8988T (cell line): ENCODE data around the gene RNPEPL1.

Source experiments
- DNase-seq: peaks from one replicate; pipeline ENCODE4 v3.0.0; 2011

The RNPEPL1 gene

DNA sequence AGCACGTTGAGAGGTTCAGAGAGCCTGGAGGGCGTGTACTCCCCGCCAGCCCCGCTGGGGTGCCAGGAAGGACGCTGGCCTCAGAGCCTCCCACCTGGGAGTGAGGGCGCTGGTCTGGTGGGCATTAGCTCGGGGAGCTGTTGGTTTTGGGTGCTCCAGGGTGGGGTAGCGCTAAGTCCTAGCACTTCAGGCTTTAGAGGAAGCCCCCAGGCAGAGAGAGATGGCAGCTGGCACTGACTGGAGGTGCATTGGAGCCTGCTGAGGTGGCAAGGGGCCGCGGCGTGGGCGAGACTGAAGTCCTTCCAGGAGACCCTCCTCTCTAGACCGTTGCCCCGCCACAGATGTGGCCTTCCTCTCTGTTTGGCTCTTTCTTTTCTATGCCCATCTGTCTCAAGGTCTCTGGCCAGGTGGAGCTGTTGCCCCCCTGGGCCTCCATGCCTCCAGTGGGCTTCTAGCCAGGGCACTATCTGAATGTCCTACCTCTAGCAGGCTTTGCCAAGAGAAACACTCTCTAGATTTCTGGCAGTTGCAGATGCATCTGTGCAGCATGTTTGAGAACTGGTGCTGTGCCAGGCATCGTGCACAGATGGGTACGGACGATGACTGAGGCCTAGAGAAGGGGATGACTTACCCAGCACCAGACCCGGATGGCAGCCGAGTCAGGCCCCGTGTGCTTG lies 24.9 kb downstream of the RNPEPL1 start:
- DNase-seq, result no peak

DNA sequence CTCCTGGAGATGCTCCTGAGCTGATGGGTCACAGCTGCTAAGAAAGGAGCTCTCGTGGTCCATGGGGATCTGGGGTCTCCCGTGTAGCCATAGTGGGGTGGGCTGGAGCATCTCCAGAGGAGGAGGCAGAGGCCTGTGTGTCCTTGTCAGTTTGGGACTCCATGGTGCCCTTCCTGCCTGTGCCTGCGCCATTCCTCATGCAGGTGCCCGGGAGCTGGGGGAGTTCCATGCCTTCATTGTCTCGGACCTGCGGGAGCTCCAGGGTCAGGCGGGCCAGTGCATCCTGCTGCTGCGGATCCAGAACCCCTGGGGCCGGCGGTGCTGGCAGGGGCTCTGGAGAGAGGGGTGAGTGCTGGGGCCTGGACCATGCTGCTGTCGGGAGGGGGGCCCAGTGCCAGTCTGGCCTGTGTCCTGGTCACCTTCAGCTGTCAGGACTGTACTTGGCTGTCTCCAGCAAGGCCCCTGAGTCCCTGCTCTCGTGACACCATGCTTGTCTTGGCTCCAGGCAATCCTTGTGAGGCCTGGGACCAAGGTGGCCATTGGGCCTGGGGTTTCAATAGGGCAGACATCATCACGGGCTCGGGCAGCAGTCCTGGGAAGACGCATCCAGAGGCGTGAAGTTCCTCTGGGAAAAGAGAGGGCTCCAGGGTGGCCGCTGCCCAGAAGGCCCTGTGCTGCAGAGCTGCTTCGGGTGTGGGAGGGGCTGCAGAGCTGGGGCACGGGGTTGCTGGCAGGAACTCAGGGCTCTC lies 25.6 kb downstream of the RNPEPL1 start:
- no peak for DNase-seq

- DNase-seq, result no peak
Measured at GRCh38 chr2:240594511-240595380, 26.5 kb downstream of the RNPEPL1 start.

DNA sequence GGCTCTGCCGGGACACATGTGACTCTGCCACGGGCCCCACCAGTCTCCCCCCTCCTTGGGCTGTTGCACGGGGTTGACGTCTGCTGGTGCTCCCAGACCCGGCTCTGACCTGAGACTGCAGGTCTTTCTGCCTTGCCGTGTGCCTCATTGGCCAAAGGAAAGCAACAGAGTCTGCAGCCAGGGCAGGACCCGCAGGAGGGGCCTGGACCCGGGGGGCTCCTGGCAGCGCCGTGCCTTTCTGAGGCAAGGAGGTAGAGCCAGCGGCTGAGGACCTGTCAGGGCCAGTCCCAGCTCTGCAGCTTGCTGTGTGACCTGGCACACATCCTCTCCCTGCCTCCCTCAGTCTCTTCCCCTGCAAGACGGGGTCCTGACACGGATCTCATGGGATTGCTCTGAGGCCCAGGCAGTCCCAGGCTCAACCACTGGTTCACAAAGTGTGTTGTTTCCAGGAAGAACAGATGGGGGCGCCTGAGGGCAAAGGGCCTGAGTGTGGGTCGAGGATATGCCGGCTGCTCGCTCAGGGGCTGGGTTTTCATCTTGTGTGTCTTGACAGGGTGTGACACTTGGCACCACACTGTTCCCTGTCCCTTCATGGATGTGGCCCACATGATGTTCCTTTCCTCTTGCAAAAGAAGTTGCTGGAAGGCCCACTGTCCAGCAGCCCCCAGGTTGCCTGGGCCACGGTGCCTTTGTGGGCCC lies 27.2 kb downstream of the RNPEPL1 start:
- DNase-seq, result peak; percentile 87

- DNase-seq, result no peak
Measured at GRCh38 chr2:240596080-240596460, 27.8 kb downstream of the RNPEPL1 start.

DNA sequence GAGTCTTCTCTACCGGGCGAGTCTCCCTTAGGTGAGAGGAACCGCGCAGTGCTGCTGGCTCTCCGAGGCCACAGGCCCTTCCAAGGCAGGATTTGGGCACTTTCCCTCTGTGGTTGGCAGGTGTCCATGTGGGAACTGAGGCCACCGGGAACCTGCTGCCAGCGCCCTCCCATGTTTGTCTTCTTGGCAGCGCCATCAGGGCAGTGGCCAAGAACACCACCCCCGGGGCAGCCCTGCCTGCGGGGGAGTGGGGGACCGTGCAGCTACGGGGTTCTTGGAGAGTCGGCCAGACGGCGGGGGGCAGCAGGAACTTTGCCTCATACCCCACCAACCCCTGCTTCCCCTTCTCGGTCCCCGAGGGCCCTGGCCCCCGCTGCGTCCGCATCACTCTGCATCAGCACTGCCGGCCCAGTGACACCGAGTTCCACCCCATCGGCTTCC lies 28.2 kb downstream of the RNPEPL1 start:
- DNase-seq, result no peak

- DNase-seq, result no peak
Measured at GRCh38 chr2:240597054-240597418, 28.8 kb downstream of the RNPEPL1 start.

DNA sequence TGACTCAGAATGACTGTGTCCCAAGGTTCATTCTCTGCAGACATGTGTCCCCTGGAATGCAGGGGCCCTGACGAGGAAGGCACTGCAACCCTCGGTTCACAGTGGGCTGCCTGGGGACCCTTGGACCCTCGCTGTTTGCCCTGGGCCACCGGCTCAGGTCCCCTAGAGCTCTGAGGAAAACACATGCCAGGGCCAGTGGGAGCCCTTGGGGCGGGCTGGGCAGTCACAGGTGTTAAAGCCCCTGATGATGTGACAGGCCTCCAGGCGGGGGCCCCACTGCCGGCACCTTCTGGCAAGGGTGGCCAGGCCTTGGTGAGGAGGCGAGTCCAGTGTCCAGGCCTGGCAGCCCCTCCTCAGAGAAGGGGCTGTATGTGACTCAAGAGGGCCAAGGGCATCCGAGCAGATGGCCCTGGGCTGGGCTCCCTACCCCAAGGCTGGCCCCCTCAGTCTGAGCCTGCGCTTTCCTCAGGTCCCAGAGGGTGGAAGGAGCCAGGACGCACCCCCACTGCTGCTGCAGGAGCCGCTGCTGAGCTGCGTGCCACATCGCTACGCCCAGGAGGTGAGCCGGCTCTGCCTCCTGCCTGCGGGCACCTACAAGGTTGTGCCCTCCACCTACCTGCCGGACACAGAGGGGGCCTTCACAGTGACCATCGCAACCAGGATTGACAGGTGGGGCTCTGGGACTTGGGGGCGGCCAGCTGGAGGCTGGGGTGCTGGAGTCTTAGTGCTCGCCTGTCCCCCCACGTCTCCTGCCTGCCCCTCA lies 29.3 kb downstream of the RNPEPL1 start:
- DNase-seq, result no peak

DNA sequence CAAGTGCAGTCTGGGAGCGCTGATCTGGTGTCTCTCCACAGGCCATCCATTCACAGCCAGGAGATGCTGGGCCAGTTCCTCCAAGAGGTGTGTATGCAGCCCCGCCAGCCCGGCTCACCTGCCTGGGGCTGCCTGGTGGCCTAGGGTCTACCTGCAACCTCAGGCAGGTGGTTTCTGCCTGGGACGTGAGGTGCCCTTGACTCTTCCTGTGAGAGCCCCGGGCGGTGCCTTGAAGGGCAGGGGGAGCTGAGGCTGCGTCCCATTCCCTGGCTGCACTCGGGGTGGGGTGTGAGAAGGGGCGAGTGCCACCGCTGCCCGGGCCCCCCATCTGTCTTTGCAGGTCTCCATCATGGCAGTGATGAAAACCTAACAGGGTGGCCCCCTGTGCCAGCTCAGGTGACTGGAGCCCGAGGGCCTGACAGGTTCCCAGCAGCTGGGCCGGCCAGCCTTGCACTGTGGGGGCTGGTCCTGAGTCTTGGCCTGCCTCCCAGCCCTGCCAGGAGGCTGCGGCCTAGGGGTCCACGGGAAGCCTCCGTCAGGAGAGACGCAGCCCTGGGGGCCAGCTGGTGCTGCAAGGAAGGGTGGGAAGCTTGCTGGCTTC lies 30.1 kb downstream of the RNPEPL1 start:
- DNase-seq, result no peak

DNA sequence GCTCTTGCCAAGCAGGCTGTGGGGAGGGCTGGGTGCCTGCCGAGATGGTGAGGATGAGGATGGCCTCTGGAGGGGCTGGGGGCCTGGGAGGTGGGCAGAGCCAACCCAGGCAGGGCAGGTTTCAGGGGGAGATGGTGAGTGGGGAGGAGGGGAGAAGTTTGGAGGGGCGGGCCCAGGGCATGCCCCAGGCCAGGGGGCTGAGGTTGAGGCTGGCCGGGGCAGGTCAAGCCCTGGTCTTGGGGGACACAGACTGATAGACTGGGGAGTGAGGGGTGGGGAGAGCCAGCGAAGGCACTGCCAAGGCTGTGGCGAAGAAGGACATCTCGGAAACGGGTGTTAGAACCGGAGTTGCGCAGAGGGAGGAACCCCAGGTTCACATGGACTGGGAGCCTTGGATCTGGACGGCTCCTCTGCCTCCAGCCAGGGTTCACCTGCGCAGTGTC lies 30.9 kb downstream of the RNPEPL1 start:
- no peak for DNase-seq

- DNase-seq, result no peak
Measured at GRCh38 chr2:240600451-240600961, 32.2 kb downstream of the RNPEPL1 start.

DNA sequence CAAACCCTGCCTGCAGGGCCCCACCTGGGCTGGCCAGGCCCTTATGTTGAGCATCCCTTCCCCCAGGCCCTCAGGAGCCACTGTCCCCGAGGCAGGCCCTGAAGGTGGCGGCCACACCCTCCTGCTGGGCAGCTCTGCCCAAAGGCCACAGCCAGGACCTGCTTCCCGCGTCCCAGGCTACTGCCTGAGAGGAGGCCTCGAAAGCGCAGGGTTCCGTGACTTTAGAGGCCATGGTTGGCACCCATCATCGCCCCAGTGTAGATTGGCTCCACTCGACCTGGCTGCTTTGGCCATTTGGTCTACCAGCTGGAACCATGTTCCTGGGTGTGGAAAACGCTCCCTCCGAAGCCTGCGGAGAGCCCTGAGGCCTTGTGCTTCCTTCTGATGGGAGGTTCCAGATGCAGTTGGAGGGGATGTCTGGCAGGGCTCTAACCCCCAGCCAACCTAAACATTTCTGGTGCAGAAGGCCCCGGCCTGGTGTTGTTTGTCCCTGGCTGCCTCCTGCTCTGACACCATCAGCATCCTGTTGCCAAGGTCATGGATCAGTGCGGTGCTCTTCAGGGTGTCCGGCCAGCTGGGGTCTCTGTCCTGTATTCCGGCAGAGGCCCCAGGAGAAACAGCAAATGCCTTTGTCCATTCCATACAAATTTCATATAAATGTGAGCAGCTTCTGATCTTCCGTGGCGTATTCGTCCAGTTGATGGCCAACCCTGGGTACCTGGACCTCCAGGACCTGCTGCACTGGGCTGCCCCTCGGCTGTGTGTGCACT lies 33.0 kb downstream of the RNPEPL1 start:
- DNase-seq, result no peak

DNA sequence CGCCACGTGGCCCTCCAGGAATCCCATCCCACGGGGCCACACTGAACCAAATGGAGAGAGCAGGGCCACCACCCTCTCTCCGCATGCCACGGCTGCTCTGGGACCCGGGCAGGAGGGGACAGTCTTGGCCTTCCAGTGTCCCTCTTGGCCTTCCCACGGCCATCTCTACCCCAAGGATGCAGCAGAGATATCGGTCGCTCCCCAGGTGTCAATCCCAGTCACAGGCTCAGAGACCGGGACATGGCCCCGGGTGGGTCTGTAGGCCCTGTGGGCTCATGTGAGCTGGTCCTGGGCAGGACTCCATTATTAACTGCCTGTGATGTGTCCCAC lies 33.5 kb downstream of the RNPEPL1 start:
- no peak for DNase-seq

DNA sequence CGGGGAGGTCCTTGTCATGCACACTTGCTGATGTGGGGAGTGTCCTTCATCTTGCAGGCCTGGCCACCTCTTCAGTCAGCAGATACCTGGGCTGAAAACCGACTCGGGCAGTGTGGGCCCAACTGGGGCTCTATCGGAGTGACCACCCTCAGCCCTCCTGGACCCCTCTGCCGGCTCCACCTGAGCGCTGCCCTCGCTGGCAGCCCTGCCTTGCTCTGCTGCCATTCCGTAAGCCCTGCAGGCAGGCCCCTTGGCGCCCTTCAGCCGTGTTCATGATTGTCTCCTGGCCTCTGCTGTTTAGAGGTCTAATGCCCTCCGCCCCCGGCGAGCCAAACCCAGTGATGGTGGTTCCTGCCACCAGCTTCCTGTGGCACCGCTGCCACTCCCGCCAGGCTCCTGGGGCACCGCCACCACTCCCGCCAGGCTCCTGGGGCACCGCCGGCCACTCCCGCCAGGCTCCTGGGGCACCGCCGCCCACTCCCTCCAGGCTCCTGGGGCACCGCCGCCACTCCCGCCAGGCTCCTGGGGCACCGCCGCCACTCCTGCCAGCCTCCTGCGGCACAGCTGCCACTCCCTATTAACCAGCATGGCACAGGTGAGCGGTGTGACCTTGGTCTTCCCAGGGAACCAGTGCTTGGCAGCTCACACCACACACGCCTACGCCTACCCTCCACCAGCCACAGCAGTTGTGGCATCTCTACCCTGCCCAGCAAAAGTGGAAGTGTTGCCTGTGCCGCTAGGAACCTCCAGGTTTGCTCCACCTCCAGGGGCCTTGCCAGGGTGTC lies 34.2 kb downstream of the RNPEPL1 start:
- no peak for DNase-seq

- no peak for DNase-seq
Measured at GRCh38 chr2:240603081-240603835, 35.0 kb downstream of the RNPEPL1 start.

DNA sequence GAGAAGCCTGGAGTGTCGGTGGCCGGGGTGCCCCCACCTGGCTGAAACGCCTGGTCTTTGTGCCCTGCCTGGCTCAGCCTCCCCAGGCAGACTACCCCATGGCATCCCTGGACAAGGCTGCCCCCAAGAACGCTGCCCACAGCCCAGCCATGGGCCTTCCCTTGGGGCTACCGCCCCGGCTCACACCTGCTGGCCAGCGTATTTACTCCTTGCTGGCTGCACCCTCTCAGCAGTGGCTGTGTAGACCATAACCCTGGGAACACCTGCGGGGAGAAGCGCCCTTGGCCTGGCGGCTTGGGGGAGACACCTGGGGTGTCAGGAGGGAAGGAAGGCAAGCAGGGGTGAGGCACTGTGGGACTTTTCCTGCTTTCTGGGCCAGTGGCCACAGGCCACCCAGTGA lies 35.6 kb downstream of the RNPEPL1 start:
- no peak for DNase-seq

DNA sequence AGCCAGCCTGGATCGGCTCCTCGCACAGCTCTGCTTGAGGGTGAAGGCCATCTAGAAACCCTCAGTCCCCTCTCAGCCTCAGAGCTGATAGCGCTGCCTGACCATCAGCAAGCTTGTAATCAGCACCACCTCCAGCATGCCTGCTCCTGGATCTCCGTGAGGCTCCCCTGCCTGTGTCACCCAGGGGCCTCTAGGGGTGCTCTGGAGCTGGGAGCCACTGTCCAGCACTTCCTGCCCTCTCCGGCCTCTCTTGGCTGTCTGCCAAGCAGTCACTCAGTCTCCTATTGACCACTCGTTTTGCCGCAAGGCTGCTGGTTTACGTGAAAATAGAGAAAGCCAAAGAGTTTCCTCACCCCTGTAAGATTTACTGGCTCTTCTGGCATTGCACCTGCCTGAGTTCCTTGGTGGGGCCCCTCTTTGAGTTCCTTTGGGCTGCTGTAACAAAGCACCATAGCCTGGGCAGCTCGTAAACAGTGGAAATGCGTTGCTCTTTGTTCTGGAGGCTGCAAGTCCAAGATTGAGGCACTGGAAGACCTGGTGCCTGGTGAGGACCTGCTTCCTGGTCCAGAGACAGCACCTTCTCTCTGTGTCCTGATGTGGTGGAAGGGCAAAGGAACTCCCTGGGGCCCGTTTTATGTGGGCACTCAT lies 36.1 kb downstream of the RNPEPL1 start:
- DNase-seq, result peak; percentile 98

DNA sequence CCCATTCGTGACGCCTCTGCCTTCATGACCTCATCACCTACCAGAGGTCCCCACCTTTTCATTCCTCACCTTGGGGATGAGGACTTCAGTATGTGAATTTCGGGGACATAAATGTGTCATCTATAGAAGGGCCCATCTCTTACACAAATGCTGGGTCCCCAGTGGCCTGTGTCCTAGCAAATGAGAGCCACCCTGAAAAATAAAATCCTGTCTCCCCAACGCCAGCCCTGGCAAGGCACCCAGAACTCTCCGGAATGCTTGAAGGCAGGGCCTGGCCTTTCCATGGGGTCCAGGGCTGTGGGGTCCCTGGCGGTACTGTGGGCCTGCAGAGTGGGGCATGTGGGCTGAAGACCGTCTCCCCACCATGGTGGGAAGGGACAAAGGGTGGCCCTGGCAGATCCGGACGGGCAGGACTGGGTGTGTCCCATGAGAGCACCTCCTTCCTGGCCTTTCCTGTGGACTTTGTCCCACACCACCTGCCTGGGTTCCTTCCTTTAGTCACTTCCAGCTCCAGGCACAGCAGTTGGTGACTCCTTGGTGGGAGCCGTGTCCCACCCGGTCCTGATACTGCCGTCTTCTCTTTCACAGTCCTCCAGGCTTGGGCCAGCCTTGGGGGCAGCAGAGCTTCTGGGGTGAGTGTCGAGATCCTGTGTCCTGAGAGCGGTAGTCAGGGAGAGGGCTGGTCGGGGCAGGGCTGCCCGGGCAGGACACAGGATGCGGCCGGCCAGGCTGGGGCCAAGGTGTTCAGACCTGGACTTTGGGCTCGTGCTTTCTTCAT lies 36.8 kb downstream of the RNPEPL1 start:
- DNase-seq, result no peak
